Sigmoid colon (tissue), 4 donors: Measurements from ENCODE around the gene TNS1.

Experiments used
- CTCF ChIP-seq, 4 experiments: fragments of 450-650 bp in 3 of 4; fragments of 200-600 bp in 1 of 4; IDR thresholded peaks; one replicate each; pipeline ENCODE4 v1.5.1; 2016 to 2019; ENCODE audit warnings: antibody characterized with exemption in 4 of 4, mild to moderate bottlenecking in 3 of 4, moderate library complexity in 2 of 4
- EP300 ChIP-seq, 4 donors: sonication (generic); formaldehyde crosslinking; IDR thresholded peaks; one replicate each; pipeline ENCODE4 v1.6.1; 2017; ENCODE audit warnings: antibody characterized with exemption in 4 of 4
- POLR2A ChIP-seq, 2 donors: fragments of 450-650 bp; IDR thresholded peaks; one replicate each; pipeline ENCODE4 v1.6.1; 2016; ENCODE audit warnings: antibody characterized with exemption in 2 of 2, mild to moderate bottlenecking in 2 of 2, moderate library complexity in 2 of 2
- POLR2AphosphoS5 ChIP-seq, 4 donors: sonication (generic); formaldehyde crosslinking; IDR thresholded peaks; one replicate each; pipeline ENCODE4 v1.6.1; 2017; ENCODE audit warnings: antibody characterized with exemption in 4 of 4

GRCh38 chr2:217856871-217857270, 145.9 kb downstream of the TNS1 start:
- TF ChIP-seq POLR2AphosphoS5 (IDR thresholded peaks at IDR 0.05): peak in 1 of 4 donors; percentile 24
- TF ChIP-seq CTCF (IDR thresholded peaks at IDR 0.05): no peak
- no peak for TF ChIP-seq POLR2A (IDR thresholded peaks at IDR 0.05)
- TF ChIP-seq EP300 (IDR thresholded peaks at IDR 0.05): no peak
